Stimulated activated CD4-positive, alpha-beta T cell treated with anti-CD3 and anti-CD28 coated beads, Interleukin-15, amount 100 ng/mL, for 48 hours (primary cell): ENCODE data around the gene SLC24A4.
"Not testable (repeated sequence)": the region's sequence is repeated elsewhere in the genome, so short reads cannot be mapped to it uniquely, and the experiment has no call there.

Experiments
- DNase-seq, 2 donors: peaks; one replicate each; pipeline ENCODE4 v3.0.0-alpha.2; 2020; ENCODE audit warnings: low read depth in 2 of 2

SLC24A4 gene

GRCh38 chr14:92369097-92369496 is 46.1 kb downstream of the SLC24A4 start:
- DNase-seq, result no peak

DNA sequence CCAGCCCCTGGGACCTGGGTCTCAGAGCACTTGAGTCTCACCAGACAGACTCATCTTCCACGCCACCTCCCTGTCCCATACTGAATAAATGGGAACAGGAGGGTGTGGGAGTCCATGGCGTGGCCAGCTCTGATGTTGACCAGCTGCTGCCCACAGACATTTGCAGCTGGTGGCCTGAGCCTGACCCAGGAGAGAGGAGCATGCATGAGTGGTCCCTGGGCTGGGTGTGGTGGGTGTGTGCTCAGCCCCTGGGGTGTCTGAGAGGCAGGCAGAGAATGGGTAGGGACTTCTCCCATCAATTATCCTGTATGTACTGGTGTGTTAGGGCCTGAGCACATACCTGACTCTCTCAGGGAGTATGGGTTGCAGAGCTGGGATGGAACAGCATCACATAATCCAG is 49.3 kb downstream of the SLC24A4 start:
- no peak for DNase-seq

DNA sequence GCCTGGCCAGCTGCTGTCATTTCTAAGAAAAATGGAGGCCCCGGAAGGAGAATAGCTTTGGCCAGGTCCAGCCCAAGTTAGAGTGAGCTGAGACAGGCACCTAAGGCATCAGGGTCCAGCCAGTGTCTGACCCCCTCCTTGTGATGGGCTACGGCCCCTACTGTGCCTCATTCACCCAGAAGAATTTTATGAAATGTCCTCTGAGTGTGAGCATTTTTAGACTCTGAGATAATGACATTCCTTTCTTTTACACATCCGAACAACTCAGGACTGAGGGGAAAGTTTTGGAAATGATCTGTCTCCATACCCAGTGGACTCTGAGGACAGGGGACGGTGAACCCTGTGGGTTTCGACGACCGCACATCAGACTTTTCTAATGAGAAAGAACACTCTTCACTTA is 50.4 kb downstream of the SLC24A4 start:
- no peak for DNase-seq

DNA sequence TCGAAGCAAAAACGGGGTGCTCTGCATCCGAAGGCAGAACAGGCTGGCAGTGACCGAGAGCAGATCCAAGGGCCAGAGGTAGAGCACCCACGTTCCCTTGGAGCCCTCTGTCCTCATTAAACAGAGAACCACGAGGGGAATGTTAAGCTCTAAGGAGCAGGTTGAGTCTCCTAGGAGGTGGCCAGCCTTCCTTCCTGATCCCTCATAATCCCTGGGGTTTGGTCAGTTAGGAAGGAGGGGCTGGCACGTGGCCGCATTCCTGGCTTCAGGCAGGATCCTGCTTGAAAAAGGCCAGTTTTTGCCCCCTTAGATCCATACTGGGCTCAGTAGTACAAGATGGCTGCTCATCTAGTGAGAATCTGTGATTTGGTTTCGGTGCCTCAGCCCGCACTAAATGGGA is 57.2 kb downstream of the SLC24A4 start:
- DNase-seq, result no peak

DNA sequence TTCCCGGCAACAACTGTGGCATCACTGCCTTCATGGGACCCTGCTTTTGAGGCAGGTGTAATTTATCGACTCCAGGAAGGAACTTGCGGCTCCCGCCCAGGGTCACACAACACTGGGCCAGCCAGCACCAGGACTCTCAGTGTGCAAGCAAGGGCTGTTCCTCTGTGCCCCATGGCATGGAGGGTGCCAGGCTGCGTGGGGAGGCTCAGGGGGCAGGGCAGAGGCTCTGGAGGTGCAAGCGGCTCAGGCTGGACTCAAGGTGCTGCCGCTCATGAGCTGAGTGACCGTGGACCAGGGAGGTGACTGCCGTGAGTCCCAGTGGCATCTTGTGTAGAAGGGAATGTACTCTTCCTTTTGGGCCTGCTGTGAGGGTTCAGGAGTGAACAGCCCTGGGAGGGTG is 57.6 kb downstream of the SLC24A4 start:
- no peak for DNase-seq

DNA sequence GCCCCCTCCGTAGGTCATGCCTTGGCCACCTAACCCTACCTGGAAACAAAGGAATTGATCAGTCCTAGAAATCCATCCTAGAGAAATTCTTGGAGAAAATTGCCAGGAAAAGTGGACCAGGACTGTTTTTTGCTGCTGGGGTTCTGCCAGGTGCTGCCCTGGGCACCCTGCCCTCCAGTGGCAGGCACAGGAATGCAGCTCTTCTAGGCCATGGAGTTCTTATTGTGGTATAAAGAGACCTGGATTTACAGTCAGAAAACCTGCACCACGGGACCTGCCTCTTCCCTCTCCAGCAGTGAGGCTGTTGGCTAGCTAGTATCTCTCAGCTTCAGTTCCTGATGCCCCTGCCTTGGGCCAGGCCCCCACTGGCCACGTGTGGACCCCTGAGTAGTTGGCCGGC is 59.7 kb downstream of the SLC24A4 start:
- DNase-seq, result no peak

DNA sequence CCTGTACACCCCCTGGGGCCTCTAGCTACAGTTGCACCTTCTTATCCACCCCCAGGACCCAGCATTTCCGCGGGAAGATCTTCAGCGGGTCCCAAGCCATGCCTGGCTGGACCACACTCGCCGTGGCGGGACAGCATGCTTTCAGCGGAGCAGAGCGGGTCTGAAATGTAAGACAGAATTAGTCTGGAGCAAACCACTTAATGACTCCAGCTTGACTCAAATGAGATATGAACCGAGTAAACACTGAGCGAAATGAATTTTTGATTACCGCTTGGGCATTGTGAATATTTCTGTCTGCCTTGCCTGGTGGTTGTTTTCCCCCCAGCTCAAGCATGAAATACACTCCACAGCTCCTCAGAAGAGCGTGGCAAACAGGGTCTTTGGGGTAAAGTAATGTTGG is 60.8 kb downstream of the SLC24A4 start:
- no peak for DNase-seq

- DNase-seq, result no peak
These were observed 61.6 kb downstream of the SLC24A4 start for GRCh38 chr14:92384461-92385133.

- DNase-seq, result no peak
These were observed 62.6 kb downstream of the SLC24A4 start for GRCh38 chr14:92385561-92385960.

DNA sequence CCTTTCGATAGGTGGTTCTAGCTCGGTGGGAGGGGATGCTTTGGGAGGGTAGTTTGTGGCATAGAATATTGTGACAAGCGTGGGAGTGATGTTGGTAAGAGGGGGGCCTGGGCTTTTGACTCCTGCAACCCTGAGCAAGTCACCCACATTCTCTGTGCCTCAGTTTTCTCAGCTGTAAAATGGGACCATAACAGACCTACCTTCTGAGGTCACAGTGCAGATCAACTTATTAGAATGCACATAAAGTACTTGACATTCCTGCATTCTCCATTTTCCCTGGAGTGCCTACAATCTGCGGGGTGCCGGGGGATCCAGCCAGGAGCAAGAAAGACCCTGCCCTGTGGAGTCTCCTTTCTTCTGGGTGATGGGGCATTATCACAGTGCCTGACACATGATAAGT is 63.2 kb downstream of the SLC24A4 start:
- no peak for DNase-seq

GRCh38 chr14:92386637-92387036 is 63.7 kb downstream of the SLC24A4 start:
- DNase-seq, result no peak

DNA sequence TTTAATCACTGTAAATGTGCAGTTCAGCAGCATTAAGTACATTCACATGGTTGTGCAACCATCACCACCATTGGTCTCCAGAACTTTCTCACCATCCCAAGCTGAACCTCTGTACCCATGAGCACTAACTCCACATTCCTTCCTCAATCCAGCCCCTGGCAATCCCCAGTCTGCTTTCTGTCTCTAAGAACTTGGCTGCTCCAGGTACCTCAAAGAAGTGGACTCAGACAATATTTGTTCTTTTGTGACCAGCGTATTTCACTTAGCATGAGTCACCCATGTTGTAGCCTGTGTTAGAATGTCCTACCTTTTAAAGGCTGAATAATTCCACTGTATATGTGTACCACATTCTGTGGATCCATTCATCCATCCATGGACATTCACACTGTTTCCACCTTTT is 64.6 kb downstream of the SLC24A4 start:
- DNase-seq, result no peak

GRCh38 chr14:92389598-92390158 is 66.7 kb downstream of the SLC24A4 start:
- no peak for DNase-seq

GRCh38 chr14:92391726-92392125 is 68.8 kb downstream of the SLC24A4 start:
- DNase-seq, result no peak

DNA sequence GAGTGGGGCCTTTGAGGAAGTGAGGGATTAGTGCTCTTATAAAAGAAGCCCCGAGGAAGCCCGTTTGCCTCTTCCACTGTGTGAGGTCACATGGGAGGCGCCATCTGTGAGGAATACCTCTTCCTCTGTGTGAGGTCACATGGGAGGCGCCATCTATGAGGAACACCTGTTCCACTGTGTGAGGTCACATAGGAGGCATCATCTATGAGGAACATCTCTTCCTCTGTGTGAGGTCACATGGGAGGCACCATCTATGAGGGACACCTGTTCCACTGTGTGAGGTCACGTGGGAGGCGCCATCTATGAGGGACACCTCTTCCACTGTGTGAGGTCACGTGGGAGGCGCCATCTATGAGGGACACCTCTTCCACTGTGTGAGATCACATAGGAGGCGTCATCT is 69.7 kb downstream of the SLC24A4 start:
- no peak for DNase-seq

DNA sequence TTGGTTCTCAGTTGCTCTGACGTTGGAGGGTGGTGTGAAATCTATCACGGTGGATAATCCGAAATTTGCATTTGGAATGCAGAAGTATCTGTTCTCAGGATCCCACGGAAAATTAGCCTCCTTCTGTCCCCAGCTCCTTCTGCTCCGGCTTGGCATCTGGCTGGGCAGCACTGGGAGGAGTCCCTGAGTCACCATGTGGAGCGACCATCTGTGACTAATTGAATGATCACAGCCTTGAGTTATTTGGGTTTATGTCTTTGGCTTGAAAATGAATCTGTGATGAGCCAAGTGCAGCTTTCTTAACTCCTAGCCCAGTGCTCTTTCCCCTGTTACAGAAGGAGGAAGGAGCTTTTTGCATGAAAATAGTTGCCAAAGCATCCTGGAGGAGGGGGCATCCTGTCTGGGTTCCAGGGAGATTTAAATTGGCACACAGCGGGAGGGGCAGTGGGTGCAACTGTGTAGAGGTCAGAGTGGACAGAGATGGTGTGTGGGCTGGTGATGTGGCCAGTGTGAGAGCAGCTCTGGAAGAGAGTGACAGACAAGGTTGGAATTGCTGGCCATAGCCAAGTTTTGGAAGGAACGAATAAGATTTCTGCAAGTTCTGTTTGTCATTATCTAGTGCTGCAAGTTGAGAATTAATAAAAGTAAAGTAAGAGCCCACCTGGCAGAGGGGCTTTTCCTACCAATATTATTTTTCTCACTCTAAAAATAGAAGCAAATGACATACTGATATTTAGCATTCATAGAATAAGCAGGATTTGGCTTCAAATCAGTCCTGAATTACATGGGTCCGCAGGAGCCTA is 74.4 kb downstream of the SLC24A4 start:
- no peak for DNase-seq

GRCh38 chr14:92397953-92398564 is 75.1 kb downstream of the SLC24A4 start:
- no peak for DNase-seq

GRCh38 chr14:92398888-92399636 is 76.1 kb downstream of the SLC24A4 start:
- no peak for DNase-seq

GRCh38 chr14:92400579-92401444 is 77.8 kb downstream of the SLC24A4 start:
- DNase-seq, result no peak

- no peak for DNase-seq
These were observed 78.6 kb downstream of the SLC24A4 start for GRCh38 chr14:92401561-92401960.

- not testable (repeated sequence) for DNase-seq
These were observed 79.5 kb downstream of the SLC24A4 start for GRCh38 chr14:92402500-92402899.
